LoVo (cell line): Measurements from ENCODE around the gene STX12.
"Not testable (repeated sequence)": the region's sequence is repeated elsewhere in the genome, so short reads cannot be mapped to it uniquely, and the experiment has no call there.

Experiments used
- DNase-seq: peaks from one replicate; pipeline ENCODE4 v3.0.0-alpha.2; 2016; ENCODE audit warnings: low spot score

The STX12 gene

GRCh38 chr1:27868932-27869718 is 96.1 kb downstream of the STX12 start:
- no peak for DNase-seq

DNA sequence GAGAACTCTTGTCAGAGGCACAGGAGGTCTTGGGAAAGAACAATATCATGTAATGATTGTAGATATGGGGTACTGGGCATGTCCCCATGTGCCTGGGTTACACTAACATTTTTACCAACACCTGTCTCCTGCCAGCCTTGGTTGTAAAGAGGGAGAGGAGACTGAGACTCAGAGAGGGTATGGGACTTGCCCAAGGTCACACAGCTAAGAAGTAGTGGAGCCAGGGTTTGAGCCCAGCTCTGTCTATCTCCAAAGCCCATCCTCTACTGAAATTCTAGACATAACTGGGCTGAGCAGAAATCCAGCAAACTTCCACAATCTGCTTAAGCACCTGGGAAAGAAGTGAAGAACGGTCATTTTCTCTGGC is 96.7 kb downstream of the STX12 start:
- no peak for DNase-seq

GRCh38 chr1:27871076-27871475 is 98.1 kb downstream of the STX12 start:
- not testable (repeated sequence) for DNase-seq

DNA sequence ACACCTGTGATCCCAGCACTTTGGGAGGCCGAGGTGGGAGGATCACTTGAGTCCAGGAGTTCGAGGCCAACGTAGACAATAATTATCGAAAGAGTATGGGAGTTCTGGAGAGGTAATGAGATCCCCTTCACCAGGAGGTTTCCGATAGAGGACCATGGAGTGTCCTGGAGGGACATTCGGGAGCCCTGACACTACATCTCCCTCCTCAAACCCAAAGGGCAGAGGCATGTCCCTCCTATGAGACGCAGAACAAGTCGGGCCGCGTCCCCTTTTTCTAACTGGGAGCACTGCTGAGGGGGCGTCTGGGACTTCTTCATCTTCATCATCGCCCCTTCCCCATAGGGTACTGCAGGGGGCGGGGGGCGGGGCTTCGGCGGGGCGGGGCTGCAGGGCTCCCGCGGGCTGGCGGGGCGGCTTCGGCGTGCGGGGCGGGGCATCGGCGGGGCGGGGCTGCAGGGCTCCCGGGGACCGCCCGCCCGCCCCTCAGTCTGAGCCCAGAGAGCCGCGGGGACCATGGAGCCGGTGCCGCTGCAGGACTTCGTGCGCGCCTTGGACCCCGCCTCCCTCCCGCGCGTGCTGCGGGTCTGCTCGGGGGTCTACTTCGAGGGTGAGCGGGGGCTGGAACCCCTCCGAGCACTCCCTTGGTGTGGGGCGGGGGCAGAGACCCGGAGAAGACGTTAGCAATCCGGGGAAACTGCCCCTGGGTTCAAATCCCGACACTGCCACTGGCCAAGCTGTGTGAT is 99.2 kb downstream of the STX12 start, which contains the start of gene THEMIS2:
TSS of gene THEMIS2 (plus strand) at position 486 of the 743 bp plus-strand sequence. CDS start at position 514, 28 bp downstream.
- DNase-seq, result peak; percentile 14

DNA sequence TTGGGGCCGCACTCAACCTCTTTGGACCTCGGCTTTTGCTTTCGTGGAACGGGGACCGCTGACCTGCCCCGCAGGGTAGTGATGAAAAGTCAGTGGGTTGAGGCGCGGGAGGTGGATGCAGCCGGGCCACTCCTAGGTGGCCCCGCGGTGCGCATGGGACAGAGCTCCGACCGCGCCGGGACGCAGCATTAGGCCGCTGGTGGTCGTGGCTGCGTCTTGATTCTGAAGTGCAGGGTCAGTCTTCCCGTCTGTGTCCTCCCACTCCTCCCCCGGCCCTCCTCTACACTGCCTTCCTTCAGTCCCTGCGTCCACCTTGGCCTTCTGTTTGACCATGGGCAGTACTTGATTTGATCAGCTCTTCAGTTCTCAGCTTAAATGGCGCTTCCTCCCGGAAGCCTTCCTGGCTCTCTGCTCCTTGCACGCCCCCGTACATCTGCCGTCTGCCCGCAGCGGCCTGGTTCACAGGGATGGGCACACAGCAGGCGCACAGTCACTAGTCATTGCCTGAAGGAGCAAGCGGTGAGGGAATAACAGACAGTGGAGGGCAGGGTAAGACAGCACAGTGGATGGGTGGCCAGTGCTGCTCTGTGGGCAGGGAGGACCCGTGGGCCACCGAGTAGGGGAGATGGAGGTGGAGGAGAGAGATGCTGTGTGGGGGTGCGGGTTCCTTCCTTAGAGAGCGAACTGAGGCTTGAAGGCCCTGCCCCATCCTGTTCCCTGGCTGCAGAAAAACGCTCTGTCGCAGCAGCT is 100.0 kb downstream of the STX12 start:
- no peak for DNase-seq

DNA sequence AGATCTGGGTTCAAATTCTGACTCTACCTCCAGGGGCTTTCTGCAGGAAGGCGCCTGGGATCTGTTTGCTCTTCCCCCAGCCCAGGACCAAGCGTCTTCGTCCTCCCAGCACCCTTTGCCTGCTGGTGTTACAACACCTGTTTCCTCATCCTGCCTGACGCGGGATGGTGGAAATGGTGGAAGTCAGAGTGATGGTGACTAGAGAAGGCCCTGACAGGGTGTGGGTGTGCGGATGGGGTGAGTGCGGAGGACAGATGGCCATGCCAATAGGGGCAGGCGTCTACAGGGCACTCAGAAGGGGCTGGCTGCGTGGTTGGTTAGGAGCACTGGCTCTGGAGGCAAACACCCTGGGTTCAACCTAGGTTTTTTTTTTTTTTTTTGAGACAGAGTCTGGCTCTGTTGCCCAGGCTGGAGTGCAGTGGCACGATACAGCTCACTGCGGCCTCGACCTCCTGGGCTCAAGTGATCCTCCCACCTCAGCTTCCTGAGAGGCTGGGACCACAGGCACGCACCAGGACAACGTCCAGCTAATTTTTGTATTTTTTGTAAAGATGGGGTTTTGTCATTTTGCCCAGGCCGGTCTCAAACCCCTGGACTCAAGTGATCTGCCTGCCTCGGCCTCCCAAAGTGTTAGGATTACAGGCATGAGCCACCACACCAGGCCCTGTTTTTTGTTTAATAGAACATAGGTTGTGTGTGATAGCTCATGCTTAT is 100.8 kb downstream of the STX12 start:
- DNase-seq, result no peak
